ENCODE measurements around the gene TRIM50.

DNA sequence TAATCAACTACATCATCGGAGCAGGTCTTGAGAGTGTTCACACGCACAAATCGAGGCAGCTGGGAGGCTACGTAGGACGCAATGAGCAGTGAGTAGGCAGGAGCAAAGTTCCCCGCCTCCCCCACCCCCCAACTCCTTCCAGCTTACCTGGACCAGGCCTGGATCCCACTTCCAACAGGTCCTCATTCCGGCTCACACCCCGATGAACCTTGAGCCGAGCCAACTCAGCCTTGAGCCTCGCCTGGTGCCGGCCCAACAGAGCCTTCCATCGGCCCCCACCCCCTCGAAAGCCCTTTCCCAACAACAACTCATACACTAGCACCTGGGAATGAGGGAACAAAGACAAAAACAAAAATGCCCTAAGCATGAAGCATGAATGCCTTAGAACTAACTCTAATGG, 20.4 kb downstream of the TRIM50 start:
- TF ChIP-seq POLR2A (IDR thresholded peaks at IDR 0.05), result no peak
- TF ChIP-seq, protein P1, sequence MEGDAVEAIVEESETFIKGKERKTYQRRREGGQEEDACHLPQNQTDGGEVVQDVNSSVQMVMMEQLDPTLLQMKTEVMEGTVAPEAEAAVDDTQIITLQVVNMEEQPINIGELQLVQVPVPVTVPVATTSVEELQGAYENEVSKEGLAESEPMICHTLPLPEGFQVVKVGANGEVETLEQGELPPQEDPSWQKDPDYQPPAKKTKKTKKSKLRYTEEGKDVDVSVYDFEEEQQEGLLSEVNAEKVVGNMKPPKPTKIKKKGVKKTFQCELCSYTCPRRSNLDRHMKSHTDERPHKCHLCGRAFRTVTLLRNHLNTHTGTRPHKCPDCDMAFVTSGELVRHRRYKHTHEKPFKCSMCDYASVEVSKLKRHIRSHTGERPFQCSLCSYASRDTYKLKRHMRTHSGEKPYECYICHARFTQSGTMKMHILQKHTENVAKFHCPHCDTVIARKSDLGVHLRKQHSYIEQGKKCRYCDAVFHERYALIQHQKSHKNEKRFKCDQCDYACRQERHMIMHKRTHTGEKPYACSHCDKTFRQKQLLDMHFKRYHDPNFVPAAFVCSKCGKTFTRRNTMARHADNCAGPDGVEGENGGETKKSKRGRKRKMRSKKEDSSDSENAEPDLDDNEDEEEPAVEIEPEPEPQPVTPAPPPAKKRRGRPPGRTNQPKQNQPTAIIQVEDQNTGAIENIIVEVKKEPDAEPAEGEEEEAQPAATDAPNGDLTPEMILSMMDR (IDR thresholded peaks at IDR 0.05 in 4 of 5, conservative IDR thresholded peaks at IDR 0.05 in 1 of 5), result no peak
